GM23338 (cell line): ENCODE measurements around the gene NFAT5. TPM values are rescaled to one million over a fixed set of nuclear protein-coding genes. Genes with fewer than 3 reads are reported as not detected.

Experiments used
- ATAC-seq: fragments of 200-7000 bp; cut with Tn5 transposase; 3 replicates; pipeline ENCODE4 v1.9.1; 2020
- DNase-seq: peaks from one replicate; pipeline ENCODE4 v3.0.0-alpha.2; 2015; ENCODE audit warnings: low spot score
- H2AFZ ChIP-seq: fragments of 200-600 bp; sonication (generic); 2 replicates; pipeline ENCODE4 v1.8.0; 2016; ENCODE audit warnings: antibody characterized with exemption, mild to moderate bottlenecking, moderate library complexity
- H3F3A ChIP-seq: fragments of 200-600 bp; sonication (generic); replicated peaks from 2 replicates; pipeline ENCODE4 v1.8.0; 2017; ENCODE audit warnings: antibody characterized with exemption, mixed run types, low read depth
- H3K27ac ChIP-seq: fragments of 200-600 bp; sonication (generic); 2 replicates; pipeline ENCODE4 v1.6.1; 2016; ENCODE audit warnings: low read depth
- H3K27me3 ChIP-seq: fragments of 200-600 bp; sonication (generic); 2 replicates; pipeline ENCODE4 v1.8.0; 2016; ENCODE audit warnings: mild to moderate bottlenecking, mixed run types, moderate library complexity; ENCODE audit not compliant: insufficient read depth
- H3K36me3 ChIP-seq: fragments of 200-600 bp; sonication (generic); 2 replicates; pipeline ENCODE4 v1.8.0; 2016; ENCODE audit warnings: mild to moderate bottlenecking; ENCODE audit not compliant: insufficient read depth
- H3K4me1 ChIP-seq: fragments of 200-600 bp; sonication (generic); 2 replicates; pipeline ENCODE4 v1.8.0; 2016; ENCODE audit warnings: mild to moderate bottlenecking, moderate library complexity; ENCODE audit not compliant: insufficient read depth
- H3K4me2 ChIP-seq: fragments of 200-600 bp; sonication (generic); 2 replicates; pipeline ENCODE4 v1.7.1; 2017; ENCODE audit warnings: mixed run types
- H3K4me3 ChIP-seq: fragments of 200-600 bp; sonication (generic); 2 replicates; pipeline ENCODE4 v1.6.1; 2016; ENCODE audit warnings: mixed run types
- H3K79me2 ChIP-seq: fragments of 200-600 bp; sonication (generic); replicated peaks from 2 replicates; pipeline ENCODE4 v1.8.0; 2017; ENCODE audit warnings: mild to moderate bottlenecking; ENCODE audit not compliant: insufficient read depth
- H3K9me2 ChIP-seq: fragments of 200-600 bp; sonication (generic); 2 replicates; pipeline ENCODE4 v1.8.0; 2017; ENCODE audit not compliant: insufficient read depth
- H4K20me1 ChIP-seq: fragments of 200-600 bp; sonication (generic); replicated peaks from 2 replicates; pipeline ENCODE4 v1.8.0; 2017; ENCODE audit warnings: mild to moderate bottlenecking; ENCODE audit not compliant: insufficient read depth
- H3K27ac Mint-ChIP-seq: 2 replicates; pipeline ENCODE4 v1.8.0; 2020; ENCODE audit warnings: inconsistent platforms, mild to moderate bottlenecking, moderate library complexity, mixed read lengths
- H3K27me3 Mint-ChIP-seq: 3 replicates; pipeline ENCODE4 v1.8.0; 2022; ENCODE audit warnings: low read depth, mild to moderate bottlenecking, moderate library complexity, mixed read lengths, inconsistent platforms; ENCODE audit not compliant: insufficient read depth, poor library complexity
- H3K36me3 Mint-ChIP-seq: 3 replicates; pipeline ENCODE4 v1.8.0; 2021; ENCODE audit warnings: low read depth, mild to moderate bottlenecking, inconsistent platforms, moderate library complexity, mixed read lengths
- H3K4me1 Mint-ChIP-seq: 3 replicates; pipeline ENCODE4 v1.8.0; 2020; ENCODE audit warnings: mild to moderate bottlenecking, inconsistent platforms, mixed read lengths
- H3K4me3 Mint-ChIP-seq: 3 replicates; pipeline ENCODE4 v1.8.0; 2021; ENCODE audit warnings: moderate library complexity, mild to moderate bottlenecking, inconsistent platforms, mixed read lengths
- H3K9me3 Mint-ChIP-seq: 3 replicates; pipeline ENCODE4 v1.8.0; 2020; ENCODE audit warnings: moderate library complexity, mild to moderate bottlenecking, inconsistent platforms, mixed read lengths
- CREB1 ChIP-seq: fragments of 250-450 bp; sonication (Bioruptor Pico); IDR thresholded peaks from 2 replicates; pipeline ENCODE4 v1.5.0; 2020; ENCODE audit warnings: low read depth, mild to moderate bottlenecking, moderate library complexity
- EZH2 ChIP-seq: fragments of 200-600 bp; sonication (generic); IDR thresholded peaks from one replicate; pipeline ENCODE4 v1.8.0; 2017; ENCODE audit warnings: antibody characterized with exemption, mild to moderate bottlenecking, low read depth; ENCODE audit not compliant: unreplicated experiment
- EZH2phosphoT487 ChIP-seq: fragments of 200-600 bp; sonication (generic); IDR thresholded peaks from one replicate; pipeline ENCODE4 v1.8.1; 2018; ENCODE audit warnings: antibody characterized with exemption; ENCODE audit not compliant: unreplicated experiment
- JUNB ChIP-seq: IDR thresholded peaks from one replicate; pipeline ENCODE4 v1.6.1; 2016; ENCODE audit warnings: antibody characterized with exemption; ENCODE audit not compliant: unreplicated experiment
- NANOG ChIP-seq: IDR thresholded peaks from 2 replicates; pipeline ENCODE4 v1.6.1; 2016; ENCODE audit warnings: antibody characterized with exemption, borderline replicate concordance
- POLR2AphosphoS5 ChIP-seq: IDR thresholded peaks from 2 replicates; pipeline ENCODE4 v1.6.1; 2016; ENCODE audit warnings: antibody characterized with exemption, low read depth
- STAT1 ChIP-seq: IDR thresholded peaks from one replicate; pipeline ENCODE4 v1.6.1; 2016; ENCODE audit warnings: antibody characterized with exemption; ENCODE audit not compliant: unreplicated experiment
- ZNF114 ChIP-seq: fragments of 250-450 bp; sonication (Bioruptor Pico); IDR thresholded peaks from 2 replicates; pipeline ENCODE4 v1.5.0; 2020; ENCODE audit warnings: mild to moderate bottlenecking, moderate library complexity
- ZNF331 ChIP-seq: fragments of 250-450 bp; sonication (Bioruptor Pico); IDR thresholded peaks from 2 replicates; pipeline ENCODE4 v1.5.0; 2020; ENCODE audit warnings: low read depth, mild to moderate bottlenecking, moderate library complexity
- polyA plus RNA-seq: library from polyadenylated mRNA; unstranded; fragments of >200 nt; fragmentation: Nextera tagmentation; extraction: Ambion mirVana; gene quantifications from 2 replicates; pipeline ENCODE4 v1.2.1, GENCODE V29; 2016
- total RNA-seq: library from RNA; depleted of rRNA; stranded (reverse); fragments of >200 nt; shearing (Covaris generic); gene quantifications from 2 replicates; pipeline ENCODE4 v1.2.3, GENCODE V29; 2014
- TF ChIP-seq, protein P1 (sequence below): IDR thresholded peaks from 2 replicates; pipeline ENCODE4 v1.6.1; 2016; ENCODE audit warnings: antibody characterized with exemption
- TF ChIP-seq, protein P2 (sequence below): fragments of 250-450 bp; sonication (Bioruptor Pico); IDR thresholded peaks from 2 replicates; pipeline ENCODE4 v1.5.0; 2020; ENCODE audit warnings: mild to moderate bottlenecking, moderate library complexity
- TF ChIP-seq, protein P3 (sequence below), 2 experiments: fragments of 200-600 bp in 1 of 2; sonication (generic) in 1 of 2; conservative IDR thresholded peaks; 2 replicates each; pipeline versions ENCODE4 v1.5.1 to v1.6.1; 2016 to 2017; ENCODE audit warnings: antibody characterized with exemption in 2 of 2, low read depth in 2 of 2, mild to moderate bottlenecking in 2 of 2, moderate library complexity in 1 of 2
- TF ChIP-seq, protein P4 (sequence below): IDR thresholded peaks from one replicate; pipeline ENCODE4 v1.6.1; 2018; ENCODE audit warnings: antibody characterized with exemption; ENCODE audit not compliant: unreplicated experiment

The NFAT5 gene
- total and polyA plus RNA-seq, 2 experiments from 2014 or later = 10.6 to 27.0 TPM

DNA sequence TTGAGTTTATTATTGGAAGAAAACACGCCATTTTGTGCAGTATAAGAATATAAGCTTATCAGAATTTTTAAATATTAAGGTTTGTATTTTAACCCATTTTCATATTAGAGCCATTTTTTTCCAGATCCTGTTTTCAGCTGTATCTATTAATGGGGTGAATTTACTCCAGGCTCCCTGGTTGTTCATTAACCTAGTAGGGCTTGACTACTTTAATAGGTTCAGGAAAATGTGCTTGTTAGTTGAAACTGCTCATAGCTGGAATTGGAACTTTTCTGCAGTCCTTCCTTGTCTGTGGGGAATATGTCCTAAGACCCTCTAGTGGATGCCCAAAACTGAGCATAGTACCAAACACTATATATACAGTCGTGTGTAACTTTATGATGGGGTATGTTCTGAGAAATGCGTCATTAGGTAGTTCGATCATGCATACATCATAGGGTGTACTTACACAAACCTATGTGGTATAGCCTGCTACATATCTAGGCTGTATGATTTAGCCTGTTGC is 28.0 kb downstream of the NFAT5 start:
- Mint-ChIP-seq H3K4me1 (no peaks in the 10 kb centered on the region; the same call in 2 of the 3 replicates), H3K27me3 (peaks cover under 1% of the 10 kb centered on the region), H3K4me3 (no peak overlapping the region), H3K9me3 (no peaks in the 10 kb centered on the region), H3K36me3 (no peaks in the 10 kb centered on the region), H3K27ac (no peak overlapping the region)
- Histone ChIP-seq H4K20me1 (peaks cover 11% of the 10 kb centered on the region; the same call in 1 of the 2 replicates), H3K27ac (no peak overlapping the region), H3K9me2 (no peaks in the 10 kb centered on the region), H3K4me1 (no peaks in the 10 kb centered on the region), H2AFZ (no peak overlapping the region), H3K4me3 (no peak overlapping the region), H3K4me2 (no peak overlapping the region), H3F3A (no peaks in the 10 kb centered on the region), H3K79me2 (peaks cover 62% of the 10 kb centered on the region), H3K36me3 (no peaks in the 10 kb centered on the region), H3K27me3 (no peaks in the 10 kb centered on the region)
- no peak for ATAC-seq
- TF ChIP-seq, protein P1, sequence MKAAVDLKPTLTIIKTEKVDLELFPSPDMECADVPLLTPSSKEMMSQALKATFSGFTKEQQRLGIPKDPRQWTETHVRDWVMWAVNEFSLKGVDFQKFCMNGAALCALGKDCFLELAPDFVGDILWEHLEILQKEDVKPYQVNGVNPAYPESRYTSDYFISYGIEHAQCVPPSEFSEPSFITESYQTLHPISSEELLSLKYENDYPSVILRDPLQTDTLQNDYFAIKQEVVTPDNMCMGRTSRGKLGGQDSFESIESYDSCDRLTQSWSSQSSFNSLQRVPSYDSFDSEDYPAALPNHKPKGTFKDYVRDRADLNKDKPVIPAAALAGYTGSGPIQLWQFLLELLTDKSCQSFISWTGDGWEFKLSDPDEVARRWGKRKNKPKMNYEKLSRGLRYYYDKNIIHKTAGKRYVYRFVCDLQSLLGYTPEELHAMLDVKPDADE = no peak
- TF ChIP-seq JUNB = no peak
- no peak for TF ChIP-seq EZH2phosphoT487
- TF ChIP-seq CREB1 (CRISPR knock-in tag) = no peak
- no peak for TF ChIP-seq NANOG
- TF ChIP-seq, protein P2, sequence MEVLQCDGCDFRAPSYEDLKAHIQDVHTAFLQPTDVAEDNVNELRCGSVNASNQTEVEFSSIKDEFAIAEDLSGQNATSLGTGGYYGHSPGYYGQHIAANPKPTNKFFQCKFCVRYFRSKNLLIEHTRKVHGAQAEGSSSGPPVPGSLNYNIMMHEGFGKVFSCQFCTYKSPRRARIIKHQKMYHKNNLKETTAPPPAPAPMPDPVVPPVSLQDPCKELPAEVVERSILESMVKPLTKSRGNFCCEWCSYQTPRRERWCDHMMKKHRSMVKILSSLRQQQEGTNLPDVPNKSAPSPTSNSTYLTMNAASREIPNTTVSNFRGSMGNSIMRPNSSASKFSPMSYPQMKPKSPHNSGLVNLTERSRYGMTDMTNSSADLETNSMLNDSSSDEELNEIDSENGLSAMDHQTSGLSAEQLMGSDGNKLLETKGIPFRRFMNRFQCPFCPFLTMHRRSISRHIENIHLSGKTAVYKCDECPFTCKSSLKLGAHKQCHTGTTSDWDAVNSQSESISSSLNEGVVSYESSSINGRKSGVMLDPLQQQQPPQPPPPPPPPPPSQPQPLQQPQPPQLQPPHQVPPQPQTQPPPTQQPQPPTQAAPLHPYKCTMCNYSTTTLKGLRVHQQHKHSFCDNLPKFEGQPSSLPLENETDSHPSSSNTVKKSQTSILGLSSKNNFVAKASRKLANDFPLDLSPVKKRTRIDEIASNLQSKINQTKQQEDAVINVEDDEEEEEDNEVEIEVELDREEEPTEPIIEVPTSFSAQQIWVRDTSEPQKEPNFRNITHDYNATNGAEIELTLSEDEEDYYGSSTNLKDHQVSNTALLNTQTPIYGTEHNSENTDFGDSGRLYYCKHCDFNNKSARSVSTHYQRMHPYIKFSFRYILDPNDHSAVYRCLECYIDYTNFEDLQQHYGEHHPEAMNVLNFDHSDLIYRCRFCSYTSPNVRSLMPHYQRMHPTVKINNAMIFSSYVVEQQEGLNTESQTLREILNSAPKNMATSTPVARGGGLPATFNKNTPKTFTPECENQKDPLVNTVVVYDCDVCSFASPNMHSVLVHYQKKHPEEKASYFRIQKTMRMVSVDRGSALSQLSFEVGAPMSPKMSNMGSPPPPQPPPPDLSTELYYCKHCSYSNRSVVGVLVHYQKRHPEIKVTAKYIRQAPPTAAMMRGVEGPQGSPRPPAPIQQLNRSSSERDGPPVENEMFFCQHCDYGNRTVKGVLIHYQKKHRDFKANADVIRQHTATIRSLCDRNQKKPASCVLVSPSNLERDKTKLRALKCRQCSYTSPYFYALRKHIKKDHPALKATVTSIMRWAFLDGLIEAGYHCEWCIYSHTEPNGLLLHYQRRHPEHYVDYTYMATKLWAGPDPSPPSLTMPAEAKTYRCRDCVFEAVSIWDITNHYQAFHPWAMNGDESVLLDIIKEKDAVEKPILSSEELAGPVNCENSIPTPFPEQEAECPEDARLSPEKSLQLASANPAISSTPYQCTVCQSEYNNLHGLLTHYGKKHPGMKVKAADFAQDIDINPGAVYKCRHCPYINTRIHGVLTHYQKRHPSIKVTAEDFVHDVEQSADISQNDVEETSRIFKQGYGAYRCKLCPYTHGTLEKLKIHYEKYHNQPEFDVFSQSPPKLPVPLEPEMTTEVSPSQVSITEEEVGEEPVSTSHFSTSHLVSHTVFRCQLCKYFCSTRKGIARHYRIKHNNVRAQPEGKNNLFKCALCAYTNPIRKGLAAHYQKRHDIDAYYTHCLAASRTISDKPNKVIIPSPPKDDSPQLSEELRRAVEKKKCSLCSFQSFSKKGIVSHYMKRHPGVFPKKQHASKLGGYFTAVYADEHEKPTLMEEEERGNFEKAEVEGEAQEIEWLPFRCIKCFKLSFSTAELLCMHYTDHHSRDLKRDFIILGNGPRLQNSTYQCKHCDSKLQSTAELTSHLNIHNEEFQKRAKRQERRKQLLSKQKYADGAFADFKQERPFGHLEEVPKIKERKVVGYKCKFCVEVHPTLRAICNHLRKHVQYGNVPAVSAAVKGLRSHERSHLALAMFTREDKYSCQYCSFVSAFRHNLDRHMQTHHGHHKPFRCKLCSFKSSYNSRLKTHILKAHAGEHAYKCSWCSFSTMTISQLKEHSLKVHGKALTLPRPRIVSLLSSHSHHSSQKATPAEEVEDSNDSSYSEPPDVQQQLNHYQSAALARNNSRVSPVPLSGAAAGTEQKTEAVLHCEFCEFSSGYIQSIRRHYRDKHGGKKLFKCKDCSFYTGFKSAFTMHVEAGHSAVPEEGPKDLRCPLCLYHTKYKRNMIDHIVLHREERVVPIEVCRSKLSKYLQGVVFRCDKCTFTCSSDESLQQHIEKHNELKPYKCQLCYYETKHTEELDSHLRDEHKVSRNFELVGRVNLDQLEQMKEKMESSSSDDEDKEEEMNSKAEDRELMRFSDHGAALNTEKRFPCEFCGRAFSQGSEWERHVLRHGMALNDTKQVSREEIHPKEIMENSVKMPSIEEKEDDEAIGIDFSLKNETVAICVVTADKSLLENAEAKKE (CRISPR knock-in tag) = no peak
- no peak for TF ChIP-seq POLR2AphosphoS5
- no peak for TF ChIP-seq ZNF114
- TF ChIP-seq STAT1 = no peak
- no peak for TF ChIP-seq EZH2
- TF ChIP-seq, protein P3, sequence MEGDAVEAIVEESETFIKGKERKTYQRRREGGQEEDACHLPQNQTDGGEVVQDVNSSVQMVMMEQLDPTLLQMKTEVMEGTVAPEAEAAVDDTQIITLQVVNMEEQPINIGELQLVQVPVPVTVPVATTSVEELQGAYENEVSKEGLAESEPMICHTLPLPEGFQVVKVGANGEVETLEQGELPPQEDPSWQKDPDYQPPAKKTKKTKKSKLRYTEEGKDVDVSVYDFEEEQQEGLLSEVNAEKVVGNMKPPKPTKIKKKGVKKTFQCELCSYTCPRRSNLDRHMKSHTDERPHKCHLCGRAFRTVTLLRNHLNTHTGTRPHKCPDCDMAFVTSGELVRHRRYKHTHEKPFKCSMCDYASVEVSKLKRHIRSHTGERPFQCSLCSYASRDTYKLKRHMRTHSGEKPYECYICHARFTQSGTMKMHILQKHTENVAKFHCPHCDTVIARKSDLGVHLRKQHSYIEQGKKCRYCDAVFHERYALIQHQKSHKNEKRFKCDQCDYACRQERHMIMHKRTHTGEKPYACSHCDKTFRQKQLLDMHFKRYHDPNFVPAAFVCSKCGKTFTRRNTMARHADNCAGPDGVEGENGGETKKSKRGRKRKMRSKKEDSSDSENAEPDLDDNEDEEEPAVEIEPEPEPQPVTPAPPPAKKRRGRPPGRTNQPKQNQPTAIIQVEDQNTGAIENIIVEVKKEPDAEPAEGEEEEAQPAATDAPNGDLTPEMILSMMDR (conservative IDR thresholded peaks at IDR 0.05; ENCODE audit: low read depth in 2 of 2) = no peak
- TF ChIP-seq, protein P4, sequence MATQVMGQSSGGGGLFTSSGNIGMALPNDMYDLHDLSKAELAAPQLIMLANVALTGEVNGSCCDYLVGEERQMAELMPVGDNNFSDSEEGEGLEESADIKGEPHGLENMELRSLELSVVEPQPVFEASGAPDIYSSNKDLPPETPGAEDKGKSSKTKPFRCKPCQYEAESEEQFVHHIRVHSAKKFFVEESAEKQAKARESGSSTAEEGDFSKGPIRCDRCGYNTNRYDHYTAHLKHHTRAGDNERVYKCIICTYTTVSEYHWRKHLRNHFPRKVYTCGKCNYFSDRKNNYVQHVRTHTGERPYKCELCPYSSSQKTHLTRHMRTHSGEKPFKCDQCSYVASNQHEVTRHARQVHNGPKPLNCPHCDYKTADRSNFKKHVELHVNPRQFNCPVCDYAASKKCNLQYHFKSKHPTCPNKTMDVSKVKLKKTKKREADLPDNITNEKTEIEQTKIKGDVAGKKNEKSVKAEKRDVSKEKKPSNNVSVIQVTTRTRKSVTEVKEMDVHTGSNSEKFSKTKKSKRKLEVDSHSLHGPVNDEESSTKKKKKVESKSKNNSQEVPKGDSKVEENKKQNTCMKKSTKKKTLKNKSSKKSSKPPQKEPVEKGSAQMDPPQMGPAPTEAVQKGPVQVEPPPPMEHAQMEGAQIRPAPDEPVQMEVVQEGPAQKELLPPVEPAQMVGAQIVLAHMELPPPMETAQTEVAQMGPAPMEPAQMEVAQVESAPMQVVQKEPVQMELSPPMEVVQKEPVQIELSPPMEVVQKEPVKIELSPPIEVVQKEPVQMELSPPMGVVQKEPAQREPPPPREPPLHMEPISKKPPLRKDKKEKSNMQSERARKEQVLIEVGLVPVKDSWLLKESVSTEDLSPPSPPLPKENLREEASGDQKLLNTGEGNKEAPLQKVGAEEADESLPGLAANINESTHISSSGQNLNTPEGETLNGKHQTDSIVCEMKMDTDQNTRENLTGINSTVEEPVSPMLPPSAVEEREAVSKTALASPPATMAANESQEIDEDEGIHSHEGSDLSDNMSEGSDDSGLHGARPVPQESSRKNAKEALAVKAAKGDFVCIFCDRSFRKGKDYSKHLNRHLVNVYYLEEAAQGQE = no peak
- no peak for TF ChIP-seq ZNF331 (CRISPR knock-in tag)
- no peak for DNase-seq
